Activated CD8-positive, alpha-beta memory T cell treated with anti-CD3 and anti-CD28 coated beads, Interleukin-2, amount 10 ng/mL, durations not matched to agents 7 days and 5 days (primary cell): ENCODE data around the gene CTAG1A. TPM values are rescaled to one million over a fixed set of nuclear protein-coding genes. Genes with fewer than 3 reads are reported as not detected.
"Not testable (repeated sequence)": the region's sequence is repeated elsewhere in the genome, so short reads cannot be mapped to it uniquely, and the experiment has no call there.

Source experiments
- ATAC-seq: fragments of 150-1000 bp; cut with Tn5 transposase; one replicate; pipeline ENCODE4 v1.10.0; 2021; ENCODE audit warnings: moderate library complexity
- CTCF ChIA-PET: fragments of 350-600 bp; sonication (Branson Sonifier 250); formaldehyde crosslinking; loops from one replicate; lab custom pipeline; 2021; ENCODE audit warnings: antibody characterized with exemption; lab: Charles Lee
- DNase-seq: peaks from one replicate; pipeline ENCODE4 v3.0.0-alpha.2; 2020
- H3K27ac Mint-ChIP-seq: one replicate; pipeline ENCODE4 v1.8.0; 2021; ENCODE audit warnings: mild to moderate bottlenecking, mixed read lengths
- H3K27me3 Mint-ChIP-seq: one replicate; pipeline ENCODE4 v1.8.0; 2021; ENCODE audit warnings: mixed read lengths
- H3K36me3 Mint-ChIP-seq: one replicate; pipeline ENCODE4 v1.8.0; 2021; ENCODE audit warnings: mild to moderate bottlenecking, mixed read lengths
- H3K4me1 Mint-ChIP-seq: one replicate; pipeline ENCODE4 v1.8.0; 2021; ENCODE audit warnings: mixed read lengths
- H3K4me3 Mint-ChIP-seq: one replicate; pipeline ENCODE4 v1.8.0; 2021; ENCODE audit warnings: mild to moderate bottlenecking, moderate library complexity, mixed read lengths
- H3K9me3 Mint-ChIP-seq: one replicate; pipeline ENCODE4 v1.8.0; 2022; ENCODE audit warnings: low read depth, mixed read lengths
- total RNA-seq, 2 experiments: library from RNA; stranded (reverse); gene quantifications; one replicate each; pipeline ENCODE4 v1.2.3, GENCODE V29; 2021

Gene CTAG1A
- total RNA-seq, 2 experiments from 2014 or later: not detected

GRCh38 chrX:154608823-154609222 is 23.9 kb downstream of the CTAG1A start:
- CTCF ChIA-PET, H3K27me3 Mint-ChIP-seq, H3K4me3 Mint-ChIP-seq, H3K27ac Mint-ChIP-seq, DNase-seq, H3K9me3 Mint-ChIP-seq, H3K36me3 Mint-ChIP-seq, ATAC-seq: not testable (repeated sequence)
- H3K4me1 Mint-ChIP-seq: peaks cover 16% of the 10 kb centered on the region

- H3K4me3 Mint-ChIP-seq, CTCF ChIA-PET, H3K27ac Mint-ChIP-seq, ATAC-seq, H3K9me3 Mint-ChIP-seq, H3K36me3 Mint-ChIP-seq, DNase-seq, H3K27me3 Mint-ChIP-seq: not testable (repeated sequence)
- peaks cover 11% of the 10 kb centered on the region for H3K4me1 Mint-ChIP-seq
Observed at GRCh38 chrX:154611146-154611545, 26.2 kb downstream of the CTAG1A start.

GRCh38 chrX:154613586-154613985 is 28.7 kb downstream of the CTAG1A start:
- H3K9me3 Mint-ChIP-seq, CTCF ChIA-PET, H3K36me3 Mint-ChIP-seq, H3K27ac Mint-ChIP-seq, H3K27me3 Mint-ChIP-seq, H3K4me1 Mint-ChIP-seq, DNase-seq, H3K4me3 Mint-ChIP-seq, ATAC-seq: not testable (repeated sequence)

- DNase-seq, CTCF ChIA-PET, H3K27ac Mint-ChIP-seq, H3K36me3 Mint-ChIP-seq, H3K9me3 Mint-ChIP-seq, H3K4me1 Mint-ChIP-seq, H3K27me3 Mint-ChIP-seq, H3K4me3 Mint-ChIP-seq, ATAC-seq: not testable (repeated sequence)
Observed at GRCh38 chrX:154619182-154619581, 34.2 kb downstream of the CTAG1A start, which contains the start of gene CTAG1B. TSS of gene CTAG1B (minus strand) at chrX:154619282. CDS start at chrX:154619218, 64 bp downstream.

- H3K4me1 Mint-ChIP-seq, H3K9me3 Mint-ChIP-seq, H3K27me3 Mint-ChIP-seq, H3K36me3 Mint-ChIP-seq, CTCF ChIA-PET, DNase-seq, H3K27ac Mint-ChIP-seq, H3K4me3 Mint-ChIP-seq, ATAC-seq: not testable (repeated sequence)
Observed at GRCh38 chrX:154620767-154621414, 36.0 kb downstream of the CTAG1A start.

- DNase-seq, CTCF ChIA-PET: not testable (repeated sequence)
- peak; percentile 61 for ATAC-seq
Observed at GRCh38 chrX:154628960-154629359, 44.0 kb downstream of the CTAG1A start.

GRCh38 chrX:154630949-154631348 is 46.0 kb downstream of the CTAG1A start:
- H3K9me3 Mint-ChIP-seq, ATAC-seq, CTCF ChIA-PET, H3K4me1 Mint-ChIP-seq, DNase-seq, H3K27ac Mint-ChIP-seq, H3K36me3 Mint-ChIP-seq, H3K4me3 Mint-ChIP-seq, H3K27me3 Mint-ChIP-seq: not testable (repeated sequence)

More at GRCh38 chrX:154628960-154629359, 44.0 kb downstream of the CTAG1A start:
- not testable (repeated sequence) for H3K36me3 Mint-ChIP-seq, H3K27ac Mint-ChIP-seq, H3K4me3 Mint-ChIP-seq, H3K9me3 Mint-ChIP-seq, H3K4me1 Mint-ChIP-seq, H3K27me3 Mint-ChIP-seq

GRCh38 chrX:154633661-154634060 is 48.7 kb downstream of the CTAG1A start:
- ATAC-seq, CTCF ChIA-PET: not testable (repeated sequence)

More at GRCh38 chrX:154633661-154634060, 48.7 kb downstream of the CTAG1A start:
- not testable (repeated sequence) for H3K9me3 Mint-ChIP-seq, H3K4me1 Mint-ChIP-seq, H3K27me3 Mint-ChIP-seq, H3K27ac Mint-ChIP-seq, H3K4me3 Mint-ChIP-seq, H3K36me3 Mint-ChIP-seq, DNase-seq

Other genes with a start within 250 kb of the CTAG1A start
- 1,000 to 10,000 TPM; 1,602 to 2,011 TPM for gene FLNA, start 210.5 kb upstream of the CTAG1A start, total RNA-seq
- 10 to 100 TPM; 64.6 to 70.2 TPM for gene EMD, start 205.8 kb upstream of the CTAG1A start, total RNA-seq
- gene RPL10, start 186.8 kb upstream of the CTAG1A start, total RNA-seq: 1,000 to 10,000 TPM; 2,013 to 2,356 TPM
- 10 to 100 TPM; 18.4 to 19.6 TPM for gene DNASE1L1, start 175.9 kb upstream of the CTAG1A start, total RNA-seq
- 10 to 100 TPM; 77.1 to 90.2 TPM for gene TAFAZZIN, start 173.6 kb upstream of the CTAG1A start, total RNA-seq
- gene ATP6AP1, start 156.5 kb upstream of the CTAG1A start, total RNA-seq: 10 to 100 TPM; 42.0 to 48.4 TPM
- gene GDI1, start 148.0 kb upstream of the CTAG1A start, total RNA-seq: 100 to 1,000 TPM in 1 of 2 experiments, 10 to 100 TPM in 1; 99.0 to 117 TPM
- 10 to 100 TPM; 66.2 to 70.5 TPM for gene FAM50A, start 141.0 kb upstream of the CTAG1A start, total RNA-seq
- 10 to 100 TPM; 42.3 to 48.5 TPM for gene PLXNA3, start 126.9 kb upstream of the CTAG1A start, total RNA-seq
- 10 to 100 TPM; 38.8 to 39.0 TPM for gene LAGE3, start 105.9 kb upstream of the CTAG1A start, total RNA-seq
- gene UBL4A, start 98.5 kb upstream of the CTAG1A start, total RNA-seq: 10 to 100 TPM; 48.1 to 53.2 TPM
- 10 to 100 TPM; 24.3 to 24.9 TPM for gene SLC10A3, start 94.5 kb upstream of the CTAG1A start, total RNA-seq
- gene FAM3A, start 68.9 kb upstream of the CTAG1A start, total RNA-seq: 10 to 100 TPM; 21.5 to 31.7 TPM
- gene G6PD, start 38.3 kb upstream of the CTAG1A start, total RNA-seq: 100 to 1,000 TPM; 116 to 117 TPM
- gene IKBKG, start 37.5 kb upstream of the CTAG1A start, total RNA-seq: 10 to 100 TPM; 53.0 to 58.1 TPM
- not detected for gene CTAG1B, start 34.1 kb downstream of the CTAG1A start, total RNA-seq
- 10 to 100 TPM; 30.3 to 31.6 TPM for gene CTAG2, start 68.4 kb downstream of the CTAG1A start, total RNA-seq
- 10 to 100 TPM; 20.0 to 26.6 TPM for gene GAB3, start 165.9 kb downstream of the CTAG1A start, total RNA-seq
- gene DKC1, start 177.7 kb downstream of the CTAG1A start, total RNA-seq: 100 to 1,000 TPM in 1 of 2 experiments, 10 to 100 TPM in 1; 81.0 to 116 TPM
- 10 to 100 TPM; 29.0 to 37.4 TPM for gene MPP1, start 220.4 kb downstream of the CTAG1A start, total RNA-seq
- under 1 TPM in 1 of 2 experiments, not detected in 1; 0.26 TPM for gene SMIM9, start 249.5 kb downstream of the CTAG1A start, total RNA-seq